Measurements from ENCODE around the gene EZR.

EZR gene

GRCh38 chr6:158815907-158816306 is 3.3 kb downstream of the EZR start:
- TF ChIP-seq CTCF (conservative IDR thresholded peaks at IDR 0.05; ENCODE audit: low read depth): no peak
- ChIA-PET POLR2A (ENCODE audit: low non-redundant PET) (no interaction called here), CTCF (interaction anchor here (0.6 kb wide), 1 partner anchor 100 kb away, joined by 3 read pairs; no protein-coding TSS in a partner anchor)
- no peak overlapping the region for H3K27ac ChIP-seq
- DNase-seq (ENCODE audit: low spot score): no peak

GRCh38 chr6:158815379-158815724 is 3.8 kb downstream of the EZR start:
- CTCF ChIA-PET: no interaction called here
- POLR2A ChIA-PET (ENCODE audit: low non-redundant PET): no interaction called here

GRCh38 chr6:158813032-158813431 is 6.1 kb downstream of the EZR start:
- DNase-seq (ENCODE audit: low spot score): no peak
- H3K27ac ChIP-seq: peak overlapping the region; percentile 54
- POLR2A ChIA-PET (ENCODE audit: low non-redundant PET): no interaction called here
- CTCF ChIA-PET: interaction anchor here (0.7 kb wide), 1 partner anchor 145 kb away, joined by 4 read pairs; no protein-coding TSS in a partner anchor
- no peak for TF ChIP-seq CTCF (conservative IDR thresholded peaks at IDR 0.05; ENCODE audit: low read depth)

More at GRCh38 chr6:158815379-158815724, 3.8 kb downstream of the EZR start:
- TF ChIP-seq CTCF (conservative IDR thresholded peaks at IDR 0.05; ENCODE audit: low read depth): no peak
- H3K27ac ChIP-seq: peak overlapping the region; percentile 37
- no peak for DNase-seq (ENCODE audit: low spot score)

- TF ChIP-seq CTCF (conservative IDR thresholded peaks at IDR 0.05; ENCODE audit: low read depth): no peak
- H3K27ac ChIP-seq: peak overlapping the region; percentile 54
- ChIA-PET CTCF (interaction anchor here (0.7 to 1.1 kb wide), 4 partner anchors 16 to 292 kb away, joined by 3 to 5 read pairs (median 4); no protein-coding TSS in a partner anchor), POLR2A (ENCODE audit: low non-redundant PET) (no interaction called here)
- no peak for DNase-seq (ENCODE audit: low spot score)
These were observed 6.6 kb downstream of the EZR start for GRCh38 chr6:158812611-158813010.

GRCh38 chr6:158810155-158811095 is 8.7 kb downstream of the EZR start:
- CTCF ChIA-PET: interaction anchor here (0.6 kb wide), 1 partner anchor 196 kb away, joined by 3 read pairs; no protein-coding TSS in a partner anchor
- TF ChIP-seq CTCF (conservative IDR thresholded peaks at IDR 0.05; ENCODE audit: low read depth): no peak
- H3K27ac ChIP-seq: no peak overlapping the region
- POLR2A ChIA-PET (ENCODE audit: low non-redundant PET): no interaction called here
- no peak for DNase-seq (ENCODE audit: low spot score)

- no peak for DNase-seq (ENCODE audit: low spot score)
- TF ChIP-seq CTCF (conservative IDR thresholded peaks at IDR 0.05; ENCODE audit: low read depth): no peak
- ChIA-PET CTCF (interaction anchor here (0.7 to 0.8 kb wide), 2 partner anchors 57 to 164 kb away, joined by 3 to 4 read pairs; no protein-coding TSS in a partner anchor), POLR2A (ENCODE audit: low non-redundant PET) (no interaction called here)
- H3K27ac ChIP-seq: peak overlapping the region; percentile 30
These were observed 10.1 kb downstream of the EZR start for GRCh38 chr6:158808941-158809678.

All from RWPE1 (cell line).